NCI-H2227 (cell line): Measurements from ENCODE around the gene CX3CR1.
"Not testable (repeated sequence)": the region's sequence is repeated elsewhere in the genome, so short reads cannot be mapped to it uniquely, and the experiment has no call there.

Source experiments
- DNase-seq: peaks from one replicate; lab custom pipeline; 2025; ENCODE audit not compliant: unreplicated experiment; lab: John Stamatoyannopoulos, UW

Gene CX3CR1, protein sequence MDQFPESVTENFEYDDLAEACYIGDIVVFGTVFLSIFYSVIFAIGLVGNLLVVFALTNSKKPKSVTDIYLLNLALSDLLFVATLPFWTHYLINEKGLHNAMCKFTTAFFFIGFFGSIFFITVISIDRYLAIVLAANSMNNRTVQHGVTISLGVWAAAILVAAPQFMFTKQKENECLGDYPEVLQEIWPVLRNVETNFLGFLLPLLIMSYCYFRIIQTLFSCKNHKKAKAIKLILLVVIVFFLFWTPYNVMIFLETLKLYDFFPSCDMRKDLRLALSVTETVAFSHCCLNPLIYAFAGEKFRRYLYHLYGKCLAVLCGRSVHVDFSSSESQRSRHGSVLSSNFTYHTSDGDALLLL

DNA sequence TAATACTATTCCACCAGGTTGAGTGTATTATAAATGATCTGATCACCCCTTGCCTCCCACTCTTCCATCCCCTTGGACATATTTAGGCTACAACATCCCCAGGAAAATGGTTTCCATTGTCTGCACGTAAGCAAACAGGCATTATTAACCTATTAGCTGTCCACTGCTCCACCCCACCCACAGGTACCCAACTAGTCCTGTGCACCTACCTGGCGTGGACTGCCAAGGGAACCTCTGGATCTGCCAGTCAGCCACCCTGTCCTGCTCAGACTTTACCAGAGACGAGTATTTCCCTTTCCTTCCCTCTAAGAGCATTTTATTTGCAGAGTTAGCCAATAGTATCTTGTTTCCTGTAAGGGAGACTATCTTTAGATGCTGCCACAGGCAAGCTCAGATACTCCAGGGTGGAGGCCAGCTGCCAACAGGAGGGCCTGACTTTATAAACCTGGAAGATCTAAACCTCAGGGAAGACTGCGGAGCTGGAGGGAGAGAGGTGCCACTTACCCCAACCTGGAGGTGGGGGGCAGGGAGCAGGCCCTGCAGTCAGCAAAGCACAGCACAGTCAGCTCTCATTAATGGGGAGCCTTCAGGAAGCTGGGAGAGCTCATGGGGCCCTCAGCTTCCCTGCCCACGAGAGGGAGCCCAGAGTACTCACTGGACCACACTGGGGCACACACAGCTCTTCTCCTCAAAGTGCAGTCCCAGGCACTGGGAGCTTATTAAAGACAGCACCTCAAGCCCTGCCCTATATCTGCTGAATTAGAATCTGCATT lies at the start of gene CX3CR1:
Gene CX3CR1 (minus strand): TSS at position 292 of the 773 bp plus-strand sequence. CDS start 13,527 bp downstream, outside the sequence.
- DNase-seq = no peak

GRCh38 chr3:39329493-39329892 lies 49.7 kb upstream of the CX3CR1 start, which contains the start of gene CCR8:
CCR8 (plus strand) TSS chr3:39329709; CDS start chr3:39332332, 2,623 bp downstream.
- no peak for DNase-seq

DNA sequence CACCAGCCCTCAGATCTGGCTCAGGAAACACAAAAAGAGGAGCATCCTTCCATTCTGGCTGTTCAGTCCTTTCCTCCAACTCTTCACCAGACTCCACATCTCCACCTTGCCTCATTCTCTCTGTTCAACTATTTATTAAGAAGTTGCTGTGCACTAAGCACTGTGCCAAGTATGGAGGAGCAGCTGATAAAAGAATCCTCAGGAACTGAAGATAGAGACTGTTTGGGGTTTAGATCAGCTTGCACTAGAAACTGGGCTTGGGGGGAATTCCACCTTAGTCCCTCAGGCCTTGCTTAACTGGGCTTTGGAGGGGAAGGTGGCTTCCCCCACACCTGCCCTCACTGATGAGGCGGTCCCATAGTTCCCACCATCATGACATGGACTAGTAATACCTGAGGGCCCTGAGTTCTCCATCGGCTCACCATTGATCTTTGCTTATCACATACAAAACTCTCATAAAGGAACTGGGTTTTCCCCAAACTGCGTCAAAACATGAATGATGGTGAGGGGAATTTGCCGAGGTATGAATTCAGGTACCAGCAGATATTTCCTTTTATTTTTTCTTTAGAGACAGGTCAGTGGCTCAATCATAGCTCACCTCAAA lies 48.0 kb upstream of the CX3CR1 start:
- no peak for DNase-seq

GRCh38 chr3:39327053-39327745 lies 47.4 kb upstream of the CX3CR1 start:
- DNase-seq = no peak

GRCh38 chr3:39325236-39325635 lies 45.4 kb upstream of the CX3CR1 start:
- no peak for DNase-seq

DNA sequence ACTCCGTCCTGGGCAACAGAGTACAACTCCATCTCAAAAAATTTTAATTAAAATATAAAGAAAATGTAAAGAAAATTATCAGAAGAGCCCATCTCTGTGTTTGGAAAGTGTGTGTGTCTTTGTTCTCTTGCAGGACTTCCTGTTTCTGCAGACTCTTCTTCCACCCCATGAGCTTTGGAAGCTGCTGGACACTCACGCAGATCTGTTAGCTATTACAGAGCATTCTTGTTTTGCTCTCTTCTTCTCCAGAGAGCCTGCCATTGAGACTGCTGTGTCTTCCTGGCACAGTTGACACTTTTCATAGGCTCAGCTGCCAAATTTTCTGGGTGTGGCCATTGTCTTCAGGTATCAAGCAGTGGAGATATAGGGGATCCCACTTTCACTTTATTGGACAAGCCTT lies 43.7 kb upstream of the CX3CR1 start:
- no peak for DNase-seq

- DNase-seq = no peak
Measured at GRCh38 chr3:39322936-39323335, 43.1 kb upstream of the CX3CR1 start.

DNA sequence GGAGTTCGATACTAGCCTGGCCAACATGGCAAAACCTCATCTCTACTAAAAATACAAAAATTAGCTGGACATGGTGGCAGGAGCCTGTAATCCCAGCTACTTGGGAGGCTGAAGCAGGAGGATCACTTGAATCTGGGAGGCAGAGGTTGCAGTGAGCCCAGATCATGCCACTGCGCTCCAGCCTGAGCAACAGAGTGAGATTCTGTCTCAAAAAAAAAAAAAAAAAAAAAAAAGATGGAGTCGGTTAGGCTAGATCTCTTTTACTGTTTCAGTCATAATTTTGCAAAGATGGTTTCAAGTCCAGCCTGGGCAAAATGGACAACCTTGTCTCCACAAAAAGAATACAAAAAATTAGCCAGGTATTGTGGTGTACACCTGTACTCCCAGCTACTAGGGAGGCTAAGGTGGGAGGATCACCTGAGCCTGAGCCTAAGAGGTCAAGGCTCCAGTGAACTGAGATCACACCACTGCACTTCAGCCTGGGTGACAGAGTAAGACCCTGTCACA lies 42.4 kb upstream of the CX3CR1 start:
- DNase-seq = not testable (repeated sequence)

- DNase-seq = not testable (repeated sequence)
Measured at GRCh38 chr3:39321574-39321983, 41.7 kb upstream of the CX3CR1 start.

DNA sequence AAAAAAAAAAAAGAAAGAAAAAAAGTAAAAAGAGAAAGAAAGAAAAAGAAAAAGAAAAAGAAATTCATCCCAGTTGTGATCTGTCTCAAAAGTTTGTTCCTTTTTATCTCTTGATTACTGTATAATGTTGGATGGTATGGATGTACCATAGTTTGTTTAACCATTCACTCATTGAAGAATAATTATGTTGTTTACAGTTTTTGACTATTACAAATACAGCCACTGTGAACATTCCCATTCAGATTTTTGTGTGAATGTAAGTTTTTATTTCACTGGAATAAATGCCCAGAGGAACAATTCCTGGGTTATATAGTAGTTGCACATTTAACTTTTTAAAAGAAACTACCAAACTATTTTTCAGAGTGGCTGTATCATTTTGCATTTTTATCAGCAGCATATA lies 39.4 kb upstream of the CX3CR1 start:
- DNase-seq = no peak

DNA sequence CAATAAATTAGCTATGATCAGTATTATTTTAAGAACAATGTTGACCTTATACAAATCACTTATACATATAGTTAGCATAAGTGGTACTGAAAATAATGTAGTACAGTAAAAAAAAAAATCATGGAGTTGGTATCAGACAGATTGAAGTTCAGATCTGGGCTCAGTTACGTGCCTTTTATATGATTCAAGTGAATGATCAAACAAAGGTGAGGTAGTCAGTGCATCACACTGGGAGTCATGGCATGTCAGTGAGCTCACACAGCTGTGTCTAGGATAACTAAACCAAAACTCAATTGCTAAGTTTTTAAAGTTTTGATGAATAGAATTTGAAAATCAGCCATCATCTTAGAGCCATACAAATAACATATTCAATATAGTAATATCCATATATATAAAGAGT lies 38.5 kb upstream of the CX3CR1 start:
- DNase-seq = no peak

- no peak for DNase-seq
Measured at GRCh38 chr3:39317571-39318169, 37.8 kb upstream of the CX3CR1 start.

GRCh38 chr3:39315420-39315819 lies 35.6 kb upstream of the CX3CR1 start:
- DNase-seq = no peak

- DNase-seq = no peak
Measured at GRCh38 chr3:39313289-39313688, 33.5 kb upstream of the CX3CR1 start.

- no peak for DNase-seq
Measured at GRCh38 chr3:39302178-39302577, 22.3 kb upstream of the CX3CR1 start.

DNA sequence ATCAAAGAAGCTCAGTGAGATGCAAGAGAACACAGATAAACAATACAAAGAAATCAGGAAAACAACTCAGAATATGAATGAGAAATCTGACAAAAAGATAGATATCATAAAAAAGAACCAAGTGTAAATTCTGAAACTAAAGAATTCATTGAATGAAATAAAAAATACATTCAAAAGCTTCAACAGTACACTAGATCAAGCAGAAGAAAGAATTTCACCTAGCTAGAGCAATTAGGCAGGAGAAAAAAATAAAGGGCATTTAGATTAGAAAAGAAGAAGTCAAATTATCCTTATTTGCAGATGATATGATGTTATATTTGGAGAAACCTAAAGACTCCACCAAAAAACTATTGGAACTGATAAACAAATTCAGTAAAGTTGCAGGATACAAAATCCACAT lies 19.4 kb upstream of the CX3CR1 start:
- no peak for DNase-seq

DNA sequence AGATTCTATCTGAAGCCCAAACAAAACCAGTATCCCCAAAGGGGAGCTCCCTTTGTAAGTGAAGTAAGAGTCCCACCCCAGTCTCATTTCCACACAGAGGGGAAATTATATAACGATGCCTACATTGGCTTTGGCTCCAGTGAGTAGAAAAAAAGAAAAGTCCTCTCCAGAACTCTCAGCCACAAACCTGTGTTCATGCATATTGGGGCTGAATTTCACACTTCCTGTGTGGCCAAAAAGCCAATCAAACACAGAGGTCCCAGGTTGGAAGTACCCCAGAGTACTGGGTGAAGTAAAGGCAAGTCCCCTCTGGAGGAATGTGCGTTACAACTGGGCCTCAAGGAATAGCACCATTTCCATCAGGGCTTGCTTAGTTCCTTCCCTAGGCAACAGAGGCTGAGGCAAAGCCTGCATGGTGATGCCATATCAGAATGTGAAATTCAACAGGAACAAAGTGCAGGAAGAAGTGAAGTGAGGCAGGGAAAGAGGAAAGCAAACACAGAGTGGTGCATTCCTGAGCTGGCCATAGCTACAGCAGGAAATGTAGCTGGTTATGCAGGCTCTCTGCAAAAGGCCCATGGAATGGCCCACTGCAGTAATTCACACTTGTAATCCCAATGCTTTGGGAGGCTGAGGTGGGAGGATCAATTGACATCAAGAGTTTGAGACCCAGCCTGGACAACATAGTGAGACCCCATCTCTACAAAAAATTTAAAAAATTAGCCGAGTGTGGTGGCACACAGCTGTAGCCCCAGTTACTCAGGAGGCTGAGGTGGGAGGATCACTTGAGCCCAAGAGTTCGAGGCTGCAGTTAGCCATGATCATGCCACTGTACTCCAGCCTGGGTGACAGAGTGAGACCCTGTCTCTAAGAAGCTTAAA lies 16.6 kb upstream of the CX3CR1 start:
- no peak for DNase-seq

- no peak for DNase-seq
Measured at GRCh38 chr3:39295184-39295775, 15.4 kb upstream of the CX3CR1 start.
